Retina (tissue), 1 donor: ENCODE data around the gene CCN6.

ENCODE experiments used
- DNase-seq: peaks from one replicate; pipeline ENCODE4 v3.0.0-alpha.2; 2016

CCN6 gene

DNA sequence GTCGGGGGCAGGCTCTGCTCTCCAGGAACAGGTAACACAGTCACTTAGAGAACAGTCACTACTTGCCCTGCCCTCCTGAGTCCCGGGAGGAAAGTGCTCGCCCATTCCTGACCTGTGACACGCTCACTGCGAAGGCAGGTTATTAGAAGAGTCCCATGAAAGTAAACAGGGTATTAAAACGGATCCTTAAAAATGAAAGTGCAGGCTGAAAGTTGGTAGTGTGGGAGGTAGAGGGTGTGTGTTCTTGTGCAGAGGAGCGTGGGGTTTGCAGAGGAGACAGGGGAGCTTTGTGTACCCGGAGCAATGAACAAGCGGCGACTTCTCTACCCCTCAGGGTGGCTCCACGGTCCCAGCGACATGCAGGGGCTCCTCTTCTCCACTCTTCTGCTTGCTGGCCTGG, at the start of gene CCN6:
TSS of gene CCN6 (plus strand) at position 104 of the 400 bp plus-strand sequence. CDS start at position 358, 254 bp downstream.
- DNase-seq, result no peak

DNA sequence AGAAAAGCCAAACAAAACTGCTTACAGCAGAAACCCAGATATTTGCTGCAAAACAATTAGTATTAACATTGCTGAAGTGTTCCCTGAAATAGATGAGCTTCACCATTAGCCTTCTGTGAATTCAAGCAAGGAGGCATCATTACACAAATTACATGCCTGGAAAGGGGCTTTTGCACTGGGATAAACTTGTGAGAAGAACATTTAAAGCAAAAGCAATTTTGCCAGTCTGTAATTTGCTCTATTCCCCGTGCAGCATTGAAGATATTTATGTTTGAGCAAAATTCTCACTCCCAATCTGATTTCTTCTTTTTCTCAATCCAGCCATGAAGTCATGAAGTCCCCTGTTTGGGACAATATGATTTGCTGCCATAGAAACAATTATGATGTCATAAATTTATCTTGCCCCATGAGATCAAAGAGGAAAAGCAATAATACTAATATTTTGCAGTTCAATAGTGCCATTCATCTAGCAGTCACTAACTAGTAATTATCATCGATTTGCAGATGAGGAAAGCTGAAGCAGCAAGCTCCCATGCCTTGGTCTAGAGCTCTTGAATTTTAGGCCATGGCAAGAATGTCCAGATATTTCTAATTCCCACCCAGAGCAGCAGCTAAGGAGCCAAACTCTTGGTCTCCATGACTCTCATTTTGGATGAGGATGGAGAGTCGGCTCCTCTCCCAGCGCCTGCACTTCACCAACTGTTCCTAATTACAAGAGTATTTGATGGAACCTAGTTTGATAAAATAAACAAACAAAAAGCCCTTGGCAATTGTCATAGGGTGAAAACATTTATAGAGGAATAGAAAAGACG, 49.5 kb upstream of the CCN6 start:
- no peak for DNase-seq

DNA sequence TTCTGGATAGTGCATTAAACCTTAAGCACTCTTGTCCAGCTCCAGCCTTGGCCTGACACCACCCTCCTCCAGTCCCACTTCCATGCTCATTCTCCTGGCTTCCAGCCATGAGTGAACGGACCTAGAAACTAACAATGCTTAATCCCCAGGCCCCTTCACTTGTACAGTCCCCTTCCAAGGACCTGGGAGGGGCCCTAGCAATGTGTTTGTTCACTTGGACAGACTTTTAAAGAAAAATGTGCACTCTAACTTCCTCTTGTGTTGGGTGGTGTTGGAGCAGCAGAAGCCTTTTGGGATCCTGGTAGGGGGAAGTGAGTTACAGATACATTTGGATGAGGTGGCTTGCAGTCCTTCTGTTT, 48.9 kb upstream of the CCN6 start:
- DNase-seq, result no peak

DNA sequence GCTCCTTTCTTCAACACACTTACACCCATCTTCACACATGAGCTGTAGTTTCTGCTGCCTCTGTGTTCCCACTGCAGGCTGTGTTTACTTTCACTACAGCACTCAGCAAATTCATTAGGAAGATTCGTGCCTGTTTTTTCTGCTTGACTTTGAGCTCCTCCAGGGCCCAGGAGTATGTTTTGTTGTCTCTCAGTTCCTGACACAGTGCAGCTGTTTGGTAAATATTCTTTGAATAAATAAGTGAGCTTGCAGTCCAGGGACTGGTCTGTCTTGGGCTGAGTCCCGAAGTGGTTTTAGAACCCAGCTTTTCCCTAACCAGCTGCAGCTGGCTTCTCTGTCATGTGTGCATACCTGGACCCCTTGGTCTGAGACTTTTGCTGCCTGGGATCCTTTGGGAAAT, 46.6 kb upstream of the CCN6 start:
- no peak for DNase-seq

DNA sequence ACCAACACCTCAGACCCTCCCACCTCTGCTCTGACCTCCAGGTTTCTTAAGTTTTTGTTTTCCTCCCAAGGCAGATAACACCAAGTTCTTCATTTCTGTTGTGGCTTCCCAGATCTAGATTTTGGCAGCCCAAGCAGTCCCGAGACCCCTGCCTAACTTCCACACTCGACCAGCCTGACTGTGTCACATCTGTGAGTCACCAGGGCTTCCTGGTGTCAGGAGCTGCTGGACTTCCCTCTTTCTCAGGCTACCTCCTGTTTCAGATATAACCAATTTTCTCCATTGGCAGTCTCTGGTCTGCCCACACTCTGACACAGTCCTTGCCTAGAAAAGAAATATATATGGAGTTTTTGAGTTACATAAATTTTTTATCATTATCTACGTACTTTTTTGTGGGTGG, 46.1 kb upstream of the CCN6 start:
- no peak for DNase-seq

DNA sequence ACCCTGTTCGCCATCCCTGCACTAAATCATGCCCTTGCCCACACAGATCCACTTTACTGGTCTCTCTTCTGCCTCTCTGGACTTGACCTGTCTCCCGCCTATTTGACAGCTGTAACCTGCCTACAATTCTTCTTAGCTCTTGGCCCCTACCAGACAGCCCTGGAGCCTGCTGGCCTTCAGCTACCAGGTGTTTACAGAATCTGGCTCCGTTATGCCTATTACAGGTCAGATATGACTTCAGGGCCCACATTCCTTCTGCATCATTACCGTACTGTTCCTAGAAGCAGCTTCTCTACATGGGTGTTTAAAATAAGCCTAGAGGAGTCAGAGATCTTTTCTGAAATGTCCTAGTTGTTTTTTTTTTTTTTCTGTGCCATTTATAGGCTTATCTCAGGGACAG, 45.4 kb upstream of the CCN6 start:
- DNase-seq, result no peak

DNA sequence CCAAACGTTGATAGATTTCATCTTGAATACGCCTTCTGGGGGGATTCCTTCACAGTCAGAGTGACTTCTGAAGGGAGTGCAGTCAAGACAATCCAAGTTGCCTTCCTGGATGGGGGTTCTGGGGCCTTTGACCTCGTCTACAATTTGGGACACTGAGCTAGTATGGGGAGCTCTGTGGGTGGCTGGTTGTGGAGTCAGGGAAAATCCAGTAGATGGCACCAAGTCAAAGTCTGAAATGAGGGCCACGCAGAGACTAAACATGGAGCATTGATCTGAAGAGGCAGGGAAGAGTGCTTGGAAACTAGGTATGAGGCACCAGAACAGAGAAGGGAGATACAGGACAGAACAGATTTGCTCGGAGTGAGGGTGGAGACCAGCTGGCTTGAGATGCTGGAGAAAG, 43.6 kb upstream of the CCN6 start:
- DNase-seq, result no peak

DNA sequence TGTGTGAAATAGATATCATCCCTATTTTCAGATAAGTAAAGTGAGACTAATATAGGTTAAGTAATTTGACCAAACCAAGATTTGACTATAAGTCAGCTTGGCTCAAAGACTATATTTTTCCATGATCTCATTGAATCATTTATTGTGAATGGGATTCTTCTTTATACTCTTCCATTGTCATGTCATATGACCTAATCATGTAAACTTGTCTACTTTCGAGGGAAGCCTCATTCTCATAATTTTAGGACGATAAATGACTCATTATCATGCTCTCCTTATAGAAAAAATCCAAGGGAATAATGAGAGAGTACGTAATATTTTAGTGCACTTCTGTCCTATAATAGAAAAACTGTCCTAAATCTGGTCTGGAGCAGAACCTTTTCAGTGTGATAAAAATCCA, 40.9 kb upstream of the CCN6 start:
- no peak for DNase-seq

DNA sequence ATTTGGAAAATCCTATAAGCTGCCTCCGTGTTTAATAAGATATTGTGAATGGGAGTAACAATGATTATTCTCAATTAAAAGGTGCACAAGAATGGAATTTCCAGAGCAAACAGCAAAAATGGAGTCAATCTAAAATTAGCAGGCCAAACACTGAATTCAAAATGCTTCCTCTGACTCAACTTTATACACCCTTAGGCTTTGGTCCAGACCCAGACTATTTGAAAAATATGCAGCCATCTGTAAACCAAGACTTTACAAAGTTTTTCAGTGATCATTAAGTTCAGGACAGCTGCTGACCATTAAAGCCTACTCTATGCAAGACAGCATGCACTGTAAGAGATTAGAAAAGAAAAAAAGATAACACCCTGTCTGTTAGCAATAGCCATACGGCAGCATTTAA, 39.4 kb upstream of the CCN6 start:
- no peak for DNase-seq

DNA sequence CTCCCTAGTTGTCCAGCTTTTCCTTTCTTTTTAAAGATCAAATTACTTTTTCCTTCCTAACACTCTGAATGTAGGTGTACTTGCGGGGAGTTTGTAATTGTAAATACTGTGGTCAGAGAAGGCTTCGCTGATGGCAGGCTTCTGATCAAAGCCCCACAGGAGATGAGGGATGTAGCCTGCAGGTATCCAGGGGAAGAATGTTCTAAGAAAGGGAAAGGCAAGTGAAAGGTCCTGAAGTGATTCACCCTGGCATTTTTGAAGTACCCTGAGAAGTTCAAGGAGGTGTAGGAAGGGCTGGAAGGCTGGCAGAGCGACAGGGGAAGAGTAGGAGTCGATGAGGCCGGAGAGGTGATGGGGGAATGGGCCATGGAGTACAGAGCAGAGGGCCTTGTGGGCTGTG, 38.2 kb upstream of the CCN6 start:
- no peak for DNase-seq

DNA sequence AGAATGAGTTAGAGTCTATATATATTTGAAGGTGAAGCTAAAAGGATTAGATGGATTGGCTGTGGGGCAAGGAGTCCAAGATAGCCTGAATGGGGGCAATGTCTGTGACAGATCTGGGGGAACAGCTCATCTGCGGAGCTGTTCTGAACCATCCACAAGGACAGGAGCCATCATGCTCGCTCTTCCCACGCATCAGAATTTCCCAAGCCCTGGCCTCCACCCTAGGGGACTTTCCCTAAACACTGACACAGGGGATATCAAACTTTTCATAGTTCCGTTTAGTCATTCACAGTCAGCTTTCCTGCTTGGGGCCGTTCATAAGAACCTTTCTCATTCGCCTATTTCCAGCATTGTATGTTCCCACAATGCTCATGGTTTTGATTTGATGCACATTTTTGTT, 37.6 kb upstream of the CCN6 start:
- no peak for DNase-seq

DNA sequence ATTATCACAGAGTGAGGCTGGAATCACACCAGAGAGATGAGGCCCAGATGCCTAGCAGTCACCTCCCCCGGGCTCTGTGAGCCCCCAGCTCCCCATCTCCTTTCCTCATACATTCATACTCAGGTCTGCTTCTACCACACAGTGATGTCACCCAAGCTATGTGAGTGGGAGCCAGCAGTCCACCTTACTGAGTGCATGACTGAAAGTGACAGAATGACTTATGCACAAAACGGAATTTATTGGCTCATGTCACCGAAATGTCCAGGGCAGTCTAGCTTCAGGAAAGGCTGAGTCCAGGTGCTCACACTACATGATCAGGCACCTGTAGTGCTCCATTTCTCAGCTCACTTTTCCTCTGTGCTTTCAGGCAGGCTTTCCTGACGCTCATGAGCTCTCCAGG, 36.7 kb upstream of the CCN6 start:
- DNase-seq, result no peak

DNA sequence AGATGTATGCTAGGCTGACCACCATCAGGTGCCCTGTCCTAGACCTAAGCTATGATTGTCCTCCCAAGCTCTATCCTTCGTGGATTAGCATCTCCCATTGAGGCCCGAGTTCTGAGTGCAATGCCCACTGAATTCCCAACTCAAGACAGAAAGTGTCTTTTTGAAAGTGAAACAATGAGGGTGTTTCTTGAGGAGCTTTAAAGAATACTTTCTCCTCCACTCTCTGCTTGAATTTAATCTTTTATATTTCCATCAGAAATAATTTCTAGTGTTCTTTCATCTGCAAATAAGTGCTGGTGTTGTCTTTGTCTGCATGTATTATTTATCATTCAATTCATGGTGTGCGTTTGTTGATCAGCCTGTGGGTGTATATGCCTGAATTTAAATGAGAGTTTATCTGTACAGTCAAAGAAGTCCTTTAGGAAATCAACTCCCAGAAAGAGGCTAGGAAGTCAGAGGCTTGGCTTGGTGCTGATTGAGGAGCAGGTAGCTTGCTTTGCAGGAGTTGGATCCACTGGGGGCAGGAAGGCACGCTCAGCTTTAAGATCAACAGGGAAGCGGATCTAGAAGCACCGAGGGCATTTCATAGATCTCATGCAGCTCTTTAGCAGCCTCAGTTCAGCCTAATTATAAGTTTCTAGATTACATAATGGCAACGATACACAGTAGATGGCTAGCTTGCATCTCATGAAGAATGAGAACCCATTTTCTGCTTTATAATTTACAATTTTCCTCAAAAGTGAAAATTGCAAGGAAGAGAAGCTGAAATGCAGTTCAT, 36.0 kb upstream of the CCN6 start:
- DNase-seq, result no peak

DNA sequence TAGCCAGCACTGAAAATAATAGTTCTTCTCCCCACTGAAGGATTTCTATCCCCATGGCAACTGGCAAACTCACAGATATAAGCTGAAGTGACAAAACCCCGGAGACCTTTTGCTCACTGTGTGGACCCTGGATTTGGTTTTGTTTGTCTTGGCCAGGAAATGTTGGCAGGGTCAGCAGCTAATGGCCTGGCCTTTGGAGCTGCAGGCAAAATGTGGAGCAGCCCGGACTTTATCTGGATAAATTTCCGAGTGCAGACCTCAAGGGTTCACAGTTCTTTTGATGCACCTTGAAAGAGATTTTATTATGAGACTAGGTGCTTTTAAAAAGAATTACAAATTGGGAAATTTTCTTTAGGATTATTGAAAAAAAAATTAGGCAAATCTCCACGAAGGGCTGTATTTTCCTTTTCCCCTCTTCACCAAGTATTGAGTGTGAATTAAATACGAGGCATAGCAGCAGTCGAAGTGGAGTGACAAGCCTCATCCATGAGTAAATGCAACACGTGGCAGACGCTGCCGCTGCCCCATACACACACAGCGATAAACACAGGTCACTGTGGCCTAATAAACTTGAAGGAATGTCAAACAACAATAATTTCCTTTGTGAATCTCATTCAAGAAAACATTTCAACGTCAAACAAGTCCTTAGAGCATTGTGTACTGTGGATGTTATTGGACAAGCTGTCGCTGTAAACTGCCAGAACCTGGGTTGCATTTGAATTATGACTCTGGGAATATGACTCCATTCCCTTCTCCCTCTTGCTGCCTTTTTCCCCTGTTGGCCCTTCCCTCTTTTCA, 35.1 kb upstream of the CCN6 start:
- no peak for DNase-seq

DNA sequence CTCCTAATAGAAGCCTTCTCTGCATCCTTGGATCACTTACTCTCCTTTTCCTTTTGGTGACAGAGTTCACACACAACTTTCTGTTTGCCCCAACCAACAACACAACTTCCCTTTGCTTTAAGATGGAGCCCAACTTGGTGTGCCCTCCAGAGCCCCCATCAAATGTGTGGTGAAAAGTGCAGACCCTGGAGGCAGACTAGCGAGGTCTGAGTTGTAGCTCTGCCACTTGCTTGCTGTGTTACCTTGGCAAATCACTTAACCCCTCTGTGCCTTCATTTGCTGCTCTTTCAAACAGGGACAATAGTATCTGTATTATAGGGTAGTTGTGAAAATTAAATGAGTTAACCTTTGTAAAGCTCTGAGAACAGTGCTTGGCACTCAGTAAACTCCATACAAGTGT, 34.3 kb upstream of the CCN6 start:
- DNase-seq, result no peak

DNA sequence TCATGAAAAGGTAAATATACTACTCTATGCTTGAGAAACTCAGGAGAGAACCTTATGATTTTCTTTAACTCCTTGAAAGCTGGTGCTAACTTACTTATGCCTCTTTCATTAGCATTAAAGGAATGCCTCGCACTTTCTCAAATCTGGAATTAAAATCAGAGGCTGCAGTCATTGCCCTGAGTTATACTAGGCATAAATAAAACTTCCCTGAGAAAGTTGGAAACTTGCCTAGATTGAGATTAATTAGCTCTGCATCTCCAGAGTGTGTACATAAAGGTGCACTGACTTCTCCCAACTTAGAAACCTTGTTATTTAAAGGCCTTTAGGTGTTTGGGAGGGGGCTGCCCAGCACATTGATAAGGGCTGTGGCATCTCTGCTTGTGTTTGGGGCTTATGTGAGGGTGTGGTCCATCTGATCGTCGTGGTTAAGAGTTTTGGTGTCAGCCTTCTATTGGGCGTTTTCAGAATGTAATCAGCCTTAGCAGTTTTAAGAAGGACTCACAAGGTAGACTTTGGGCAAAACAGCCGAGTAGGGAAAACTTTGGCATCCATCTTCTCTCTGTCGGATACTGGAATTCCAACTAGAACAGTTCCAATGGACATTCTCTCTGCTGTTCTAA, 32.1 kb upstream of the CCN6 start:
- no peak for DNase-seq

DNA sequence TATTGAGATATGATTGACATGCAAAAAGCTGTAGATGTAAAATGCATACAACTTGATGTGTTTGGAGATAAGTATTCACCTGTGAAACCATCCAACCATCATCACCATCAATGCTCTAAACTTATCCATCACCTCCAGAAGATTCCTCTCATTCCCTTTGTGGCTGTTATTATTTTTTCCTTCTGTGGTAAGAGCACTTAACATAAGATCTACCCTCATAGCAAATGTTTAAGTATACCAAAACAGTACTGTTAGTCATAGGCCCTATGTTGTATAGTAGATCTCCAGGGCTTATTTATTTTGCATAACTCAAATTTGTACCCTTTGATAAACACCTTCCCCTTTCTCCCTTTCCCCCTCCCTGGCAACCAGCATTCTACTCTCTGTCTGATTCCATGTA, 31.2 kb upstream of the CCN6 start:
- DNase-seq, result no peak

DNA sequence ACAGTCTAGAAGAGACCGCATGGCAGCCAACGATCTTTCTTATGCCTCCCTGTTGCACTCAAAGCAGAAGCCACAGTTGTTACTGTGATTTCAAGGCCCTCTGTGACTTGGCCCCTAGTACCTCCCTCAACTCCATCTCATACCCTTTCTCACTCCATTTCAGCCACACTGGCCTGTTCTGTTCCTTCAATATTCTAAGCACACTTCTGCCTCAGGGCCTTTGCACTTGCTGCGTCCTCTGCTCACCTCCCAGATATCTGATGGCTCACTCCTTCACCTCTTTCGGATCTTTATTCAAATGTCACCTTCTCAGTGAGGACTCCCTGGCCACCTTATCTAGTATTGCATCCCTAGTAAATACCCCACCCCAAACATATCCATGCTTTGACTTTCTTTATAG, 29.4 kb upstream of the CCN6 start:
- DNase-seq, result no peak

DNA sequence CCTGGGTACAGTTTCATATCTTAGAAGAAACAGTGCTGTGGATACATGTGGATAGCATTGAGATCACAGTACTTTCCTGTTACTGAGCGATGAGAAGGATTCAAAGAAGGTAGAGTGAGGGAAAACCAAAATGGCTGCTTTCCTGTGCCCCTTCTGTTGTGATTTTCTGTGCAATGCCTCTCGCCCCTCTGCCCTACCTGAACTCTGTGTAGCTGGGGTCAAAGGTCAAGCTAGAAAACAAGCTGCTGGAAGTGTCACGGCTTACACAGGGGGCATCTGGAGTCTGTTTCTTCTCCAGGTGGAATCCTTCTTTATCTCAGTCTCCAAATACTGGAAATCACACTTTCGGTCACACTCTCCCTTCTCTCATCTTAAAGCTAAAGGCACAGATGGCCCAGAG, 27.0 kb upstream of the CCN6 start:
- no peak for DNase-seq

DNA sequence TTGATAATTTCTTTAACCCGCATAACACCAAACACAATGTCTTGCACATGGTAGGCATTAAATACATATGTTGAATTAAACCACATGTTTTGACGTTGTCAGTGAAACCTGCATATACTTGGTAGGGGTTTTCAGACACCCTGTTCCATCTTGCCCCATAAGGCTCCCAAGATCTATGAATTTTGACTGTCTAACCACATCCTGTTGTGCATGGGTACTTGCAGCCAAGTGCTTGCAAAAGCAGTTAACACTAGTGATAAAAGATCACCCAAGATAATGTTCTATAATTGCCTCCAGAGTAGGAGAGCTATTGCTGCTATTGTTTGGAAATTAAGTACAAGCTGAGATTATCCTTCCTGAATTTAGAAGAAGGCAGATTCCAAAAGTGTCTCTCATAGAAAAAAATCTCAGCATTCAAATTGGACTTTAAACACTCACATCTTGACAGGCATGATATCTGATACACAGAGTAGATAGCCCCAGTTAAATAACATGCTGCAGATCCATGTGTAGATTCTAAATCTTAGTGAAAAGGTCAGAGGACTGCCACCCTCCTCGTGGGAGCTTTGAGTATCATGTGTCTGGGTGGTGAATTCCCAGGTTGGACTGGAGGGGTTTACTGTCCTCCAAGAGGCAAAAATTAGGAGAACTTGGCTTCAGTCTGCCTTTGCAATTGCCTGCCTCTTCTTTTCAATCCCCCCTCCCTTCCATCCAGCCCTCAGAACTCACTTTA, 25.8 kb upstream of the CCN6 start:
- DNase-seq, result no peak

DNA sequence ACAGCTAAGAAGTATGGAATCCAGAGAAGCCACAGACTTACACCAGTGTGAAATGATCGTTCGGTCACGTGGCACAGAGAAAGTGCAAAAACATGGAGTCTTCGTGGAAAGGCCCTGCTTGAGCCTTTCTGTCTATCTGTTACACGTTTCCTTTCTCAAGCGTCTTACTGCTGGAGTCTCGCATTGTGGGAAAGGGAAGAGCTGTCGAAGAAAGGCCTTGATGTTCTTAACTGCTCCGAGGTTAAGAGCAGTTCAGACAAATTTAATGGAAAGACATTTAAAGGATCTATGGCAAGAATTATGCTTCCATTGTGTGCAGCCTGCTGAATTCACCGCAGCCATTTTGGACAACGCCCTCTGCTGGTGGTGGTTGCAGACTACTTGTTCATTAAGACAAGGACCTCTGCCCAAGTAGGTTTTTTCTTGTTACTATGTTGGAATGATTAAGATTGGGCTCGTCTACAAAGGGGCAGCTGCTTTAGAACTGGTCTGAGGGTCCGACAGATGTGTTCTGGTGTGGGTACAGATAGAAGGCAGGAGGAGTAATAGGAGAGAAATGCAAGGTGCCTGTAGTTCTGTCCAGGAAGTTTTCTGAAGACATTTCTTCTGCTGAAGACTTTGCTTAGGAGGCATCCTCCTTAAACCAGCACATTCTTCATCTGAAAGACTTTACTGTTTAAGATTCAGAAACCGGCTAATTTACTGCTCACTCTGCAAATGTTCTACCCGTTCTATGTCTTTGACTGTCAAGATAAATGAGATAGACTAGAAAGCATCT, 24.7 kb upstream of the CCN6 start:
- DNase-seq, result peak; percentile 56
